ENCODE results near the gene MYCBPAP.

The MYCBPAP gene

GRCh38 chr17:50467114-50467854 lies 41.0 kb upstream of the MYCBPAP start:
- TF ChIP-seq CTCF (IDR thresholded peaks at IDR 0.05; ENCODE audit: low read depth, low read length, missing control alignments) = no peak
- no peak for DNase-seq (ENCODE audit: low read depth)
- H3K4me3 ChIP-seq (ENCODE audit: low read depth, low read length) = no peak overlapping the region

GRCh38 chr17:50467855-50468303 lies 40.4 kb upstream of the MYCBPAP start:
- H3K4me3 ChIP-seq (ENCODE audit: low read depth, low read length) = no peak overlapping the region
- no peak for DNase-seq (ENCODE audit: low read depth)
- TF ChIP-seq CTCF (IDR thresholded peaks at IDR 0.05; ENCODE audit: low read depth, low read length, missing control alignments) = no peak

GRCh38 chr17:50468304-50469207 lies 39.7 kb upstream of the MYCBPAP start, which contains the start of gene CHAD:
Gene CHAD, minus strand, starts transcription at chr17:50468880. Its CDS starts 67 bp downstream, at chr17:50468813.
- no peak for TF ChIP-seq CTCF (IDR thresholded peaks at IDR 0.05; ENCODE audit: low read depth, low read length, missing control alignments)
- DNase-seq (ENCODE audit: low read depth) = no peak
- no peak within 1 kb of the TSS for H3K4me3 ChIP-seq (ENCODE audit: low read depth, low read length)

- no peak overlapping the region for H3K4me3 ChIP-seq (ENCODE audit: low read depth, low read length)
- TF ChIP-seq CTCF (IDR thresholded peaks at IDR 0.05; ENCODE audit: low read depth, low read length, missing control alignments) = no peak
- no peak for DNase-seq (ENCODE audit: low read depth)
Observed at GRCh38 chr17:50469208-50469605, 39.0 kb upstream of the MYCBPAP start.

- H3K4me3 ChIP-seq (ENCODE audit: low read depth, low read length) = no peak overlapping the region
- no peak for DNase-seq (ENCODE audit: low read depth)
- no peak for TF ChIP-seq CTCF (IDR thresholded peaks at IDR 0.05; ENCODE audit: low read depth, low read length, missing control alignments)
Observed at GRCh38 chr17:50469671-50470305, 38.5 kb upstream of the MYCBPAP start.

- no peak for DNase-seq (ENCODE audit: low read depth)
- H3K4me3 ChIP-seq (ENCODE audit: low read depth, low read length) = no peak overlapping the region
- TF ChIP-seq CTCF (IDR thresholded peaks at IDR 0.05; ENCODE audit: low read depth, low read length, missing control alignments) = no peak
Observed at GRCh38 chr17:50470426-50470825, 37.8 kb upstream of the MYCBPAP start.

Measured in GM12864 (cell line).